GM21381 (cell line): ENCODE results near the gene NECTIN1.

ENCODE experiments used
- ATAC-seq: cut with Tn5 transposase; IDR thresholded peaks from one replicate; pipeline ENCODE4 v1.9.1; 2021; ENCODE audit warnings: mild to moderate bottlenecking, moderate library complexity; ENCODE audit not compliant: unreplicated experiment

NECTIN1 gene

GRCh38 chr11:119737366-119738058, 8.5 kb upstream of the NECTIN1 start:
- ATAC-seq = no peak

- ATAC-seq = no peak
These were observed 5.8 kb upstream of the NECTIN1 start for GRCh38 chr11:119734788-119735187.

GRCh38 chr11:119730789-119731386, 1.9 kb upstream of the NECTIN1 start:
- no peak for ATAC-seq

GRCh38 chr11:119729951-119730613, 1.1 kb upstream of the NECTIN1 start:
- ATAC-seq = no peak

- peak; percentile 15 for ATAC-seq
These were observed 554 bp upstream of the NECTIN1 start for GRCh38 chr11:119729581-119729927.

GRCh38 chr11:119728211-119728626, 781 bp downstream of the NECTIN1 start:
- no peak for ATAC-seq

GRCh38 chr11:119727523-119728151, 1.4 kb downstream of the NECTIN1 start:
- ATAC-seq = no peak

- ATAC-seq = no peak
These were observed 2.1 kb downstream of the NECTIN1 start for GRCh38 chr11:119726585-119727522.

GRCh38 chr11:119726150-119726553, 2.8 kb downstream of the NECTIN1 start:
- no peak for ATAC-seq

- ATAC-seq = no peak
These were observed 4.0 kb downstream of the NECTIN1 start for GRCh38 chr11:119724956-119725355.

- no peak for ATAC-seq
These were observed 5.1 kb downstream of the NECTIN1 start for GRCh38 chr11:119723952-119724325.

- ATAC-seq = no peak
These were observed 5.6 kb downstream of the NECTIN1 start for GRCh38 chr11:119723243-119723951.

GRCh38 chr11:119722281-119722794, 6.7 kb downstream of the NECTIN1 start:
- ATAC-seq = no peak

- ATAC-seq = no peak
These were observed 7.6 kb downstream of the NECTIN1 start for GRCh38 chr11:119721129-119722120.

- ATAC-seq = no peak
These were observed 8.6 kb downstream of the NECTIN1 start for GRCh38 chr11:119720311-119720913.

GRCh38 chr11:119717839-119718534, 11.0 kb downstream of the NECTIN1 start:
- no peak for ATAC-seq

GRCh38 chr11:119716582-119717498, 12.2 kb downstream of the NECTIN1 start:
- ATAC-seq = no peak
